GM12878 (cell line): ENCODE measurements around the gene PANK1. TPM values are rescaled to one million over a fixed set of nuclear protein-coding genes. Genes with fewer than 3 reads are reported as not detected.

ENCODE experiments used
- ATAC-seq: fragments of 200-7000 bp; cut with Tn5 transposase; 3 replicates; pipeline ENCODE4 v1.9.1; 2020; ENCODE audit warnings: mild to moderate bottlenecking, moderate library complexity
- BruUV-seq: library from RNA; stranded (reverse); fragments of 400-500 nt; replicated peaks from 2 replicates; lab custom pipeline; 2021; lab: Mats Ljungman, UMichigan
- CTCF ChIA-PET: fragments of 300-600 bp; sonication (Branson Sonifier 250); formaldehyde crosslinking; extraction: SDS; loops from one replicate; lab custom pipeline; 2021; ENCODE audit warnings: inconsistent platforms; lab: Yijun Ruan, JAX
- POLR2A ChIA-PET: fragments of 350-600 bp; formaldehyde crosslinking; extraction: SDS; loops from one replicate; lab custom pipeline; 2021; ENCODE audit warnings: inconsistent platforms; lab: Charles Lee
- RAD21 ChIA-PET: fragments of 300-600 bp; sonication (Branson Sonifier 250); formaldehyde crosslinking; loops from one replicate; lab custom pipeline; 2023; ENCODE audit warnings: antibody characterized with exemption; ENCODE audit not compliant: unreplicated experiment; lab: Charles Lee
- SMC1A ChIA-PET: fragments of 300-600 bp; sonication (Branson Sonifier 250); formaldehyde crosslinking; loops from one replicate; lab custom pipeline; 2023; ENCODE audit not compliant: unreplicated experiment, uncharacterized antibody; lab: Charles Lee
- DNase-seq: peaks from one replicate; pipeline ENCODE4 v3.0.0-alpha.2; 2011; ENCODE audit warnings: low read depth, low spot score
- FAIRE-seq: peaks from 3 replicates; lab custom pipeline; 2011; peaks lifted over from hg19 to GRCh38; lab: Jason Lieb, UNC
- H2AFZ ChIP-seq: 2 replicates; pipeline ENCODE4 v1.6.0; 2011; ENCODE audit warnings: low read depth, low read length, control low read depth; ENCODE audit not compliant: control insufficient read depth
- H3K27ac ChIP-seq: 2 replicates; pipeline ENCODE4 v1.5.1; 2011; ENCODE audit warnings: control low read depth; ENCODE audit not compliant: control insufficient read depth, insufficient read depth
- H3K27me3 ChIP-seq, 2 experiments: replicated peaks in 1 of 2; 2 replicates each; pipeline versions ENCODE4 v1.6.0 to v1.6.1; 2011; ENCODE audit warnings: low read length in 1 of 2; ENCODE audit not compliant: control insufficient read depth in 2 of 2, insufficient read depth in 2 of 2
- H3K36me3 ChIP-seq, 2 experiments: 2 replicates each; pipeline ENCODE4 v1.5.1; 2011; ENCODE audit warnings: low read length in 1 of 2; ENCODE audit not compliant: control insufficient read depth in 2 of 2, insufficient read depth in 2 of 2
- H3K4me1 ChIP-seq: 2 replicates; pipeline ENCODE4 v1.6.1; 2011; ENCODE audit warnings: mild to moderate bottlenecking, low read length, moderate library complexity, mixed read lengths; ENCODE audit not compliant: control insufficient read depth, insufficient read depth
- H3K4me2 ChIP-seq: 2 replicates; pipeline ENCODE4 v1.6.0; 2011; ENCODE audit warnings: control low read depth; ENCODE audit not compliant: control insufficient read depth, insufficient read depth
- H3K4me3 ChIP-seq: fragments of 200-600 bp; sonication (generic); 2 replicates; pipeline ENCODE4 v1.5.1; 2016
- H3K79me2 ChIP-seq: 2 replicates; pipeline ENCODE4 v1.6.0; 2011; ENCODE audit warnings: low read length; ENCODE audit not compliant: control insufficient read depth, insufficient read depth
- H3K9ac ChIP-seq: 2 replicates; pipeline ENCODE4 v1.8.0; 2011; ENCODE audit warnings: low read length, control low read depth, mixed read lengths; ENCODE audit not compliant: control insufficient read depth, insufficient read depth
- H3K9me3 ChIP-seq: replicated peaks from 3 replicates; pipeline ENCODE4 v1.5.1; 2011; ENCODE audit warnings: mild to moderate bottlenecking, low read length; ENCODE audit not compliant: control insufficient read depth, insufficient read depth
- H4K20me1 ChIP-seq: 2 replicates; pipeline ENCODE4 v1.6.0; 2011; ENCODE audit not compliant: control insufficient read depth, insufficient read depth
- HDGF ChIP-seq: fragments of 450-650 bp; IDR thresholded peaks from 2 replicates; pipeline ENCODE4 v1.6.1; 2016; ENCODE audit warnings: antibody characterized with exemption
- NFYB ChIP-seq: IDR thresholded peaks from 2 replicates; pipeline ENCODE4 v1.6.1; 2011; ENCODE audit warnings: low read depth, mild to moderate bottlenecking, low read length, improper control_type of control experiment, moderate library complexity; ENCODE audit not compliant: insufficient read depth
- WGBS: methylation state at CpG from one replicate; pipeline ENCODE4 v1.1.6; 2016; ENCODE audit warnings: low lambda C conversion rate; ENCODE audit not compliant: insufficient replicate concordance, insufficient coverage; ENCODE audit errors: missing lambda C conversion rate; 5-methylcytosine and 5-hydroxymethylcytosine counted together
- in situ Hi-C: fragments of 300-500 bp; cut with MboI; formaldehyde crosslinking; loops from 9 replicates; pipeline ENCODE4 v1.14.3; 2018; ENCODE audit warnings: mixed read lengths
- intact Hi-C: fragments of 100-400 bp; cut with micrococcal nuclease; formaldehyde crosslinking; loops from one replicate; pipeline ENCODE4 v1.14.2; 2022; ENCODE audit not compliant: unreplicated experiment
- polyA plus RNA-seq, 11 experiments: library from polyadenylated mRNA; depleted of rRNA in 4 of 11; unstranded in 6 of 11; stranded (reverse) in 5 of 11; fragments of >200 nt; fragmentation: Nextera tagmentation in 4 of 11; fragmentation: Illumina TruSeq in 1 of 11; extraction: Ambion mirVana in 4 of 11; extraction: Trizol in 1 of 11; gene quantifications; 1 replicate in 1 of 11; 2 replicates in 10 of 11; pipeline versions ENCODE4 v1.2.1 to v1.2.3, GENCODE V29; 2011 to 2016; ENCODE audit warnings: inconsistent platforms in 2 of 11, missing spikeins in 2 of 11, low read depth in 1 of 11
- total RNA-seq, 4 experiments: library from RNA; depleted of rRNA in 3 of 4; stranded (reverse); fragments of >200 nt in 3 of 4; fragmentation: Illumina TruSeq in 1 of 4; extraction: Trizol in 1 of 4; gene quantifications; 2 replicates each; pipeline versions ENCODE4 v1.2.1 to v1.2.3, GENCODE V29; 2013 to 2021
- TF ChIP-seq, protein P1 (sequence below): fragments of 450-650 bp; IDR thresholded peaks from 2 replicates; pipeline ENCODE4 v1.6.1; 2017; ENCODE audit warnings: antibody characterized with exemption, mild to moderate bottlenecking, moderate library complexity

Gene PANK1
- total and polyA plus RNA-seq, 10 of the 15 experiments (the other 5 are each of a cell fraction or from before 2014, with no cell fraction given), result 1.9 to 10.6 (median 5.8) TPM

DNA sequence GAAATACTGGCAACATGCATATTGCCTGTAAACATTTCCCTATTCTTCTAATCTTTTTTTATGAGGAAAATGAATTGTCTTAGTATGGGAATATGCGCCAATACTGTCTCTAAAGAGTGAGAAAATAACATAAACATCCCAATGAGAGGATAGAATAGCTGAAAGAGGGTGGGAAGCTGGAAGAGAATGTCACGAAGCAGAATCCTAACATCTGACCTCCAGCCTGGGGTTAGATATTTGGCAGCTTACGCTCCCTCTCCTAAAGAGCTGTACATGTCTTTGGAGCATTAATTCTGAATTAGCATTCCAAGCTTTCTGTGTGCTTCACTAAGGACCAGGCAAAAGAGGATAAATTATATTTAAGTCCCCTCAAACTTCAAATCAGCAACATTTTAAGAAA, 78.0 kb downstream of the PANK1 start (continued):
- TF ChIP-seq, protein P1, sequence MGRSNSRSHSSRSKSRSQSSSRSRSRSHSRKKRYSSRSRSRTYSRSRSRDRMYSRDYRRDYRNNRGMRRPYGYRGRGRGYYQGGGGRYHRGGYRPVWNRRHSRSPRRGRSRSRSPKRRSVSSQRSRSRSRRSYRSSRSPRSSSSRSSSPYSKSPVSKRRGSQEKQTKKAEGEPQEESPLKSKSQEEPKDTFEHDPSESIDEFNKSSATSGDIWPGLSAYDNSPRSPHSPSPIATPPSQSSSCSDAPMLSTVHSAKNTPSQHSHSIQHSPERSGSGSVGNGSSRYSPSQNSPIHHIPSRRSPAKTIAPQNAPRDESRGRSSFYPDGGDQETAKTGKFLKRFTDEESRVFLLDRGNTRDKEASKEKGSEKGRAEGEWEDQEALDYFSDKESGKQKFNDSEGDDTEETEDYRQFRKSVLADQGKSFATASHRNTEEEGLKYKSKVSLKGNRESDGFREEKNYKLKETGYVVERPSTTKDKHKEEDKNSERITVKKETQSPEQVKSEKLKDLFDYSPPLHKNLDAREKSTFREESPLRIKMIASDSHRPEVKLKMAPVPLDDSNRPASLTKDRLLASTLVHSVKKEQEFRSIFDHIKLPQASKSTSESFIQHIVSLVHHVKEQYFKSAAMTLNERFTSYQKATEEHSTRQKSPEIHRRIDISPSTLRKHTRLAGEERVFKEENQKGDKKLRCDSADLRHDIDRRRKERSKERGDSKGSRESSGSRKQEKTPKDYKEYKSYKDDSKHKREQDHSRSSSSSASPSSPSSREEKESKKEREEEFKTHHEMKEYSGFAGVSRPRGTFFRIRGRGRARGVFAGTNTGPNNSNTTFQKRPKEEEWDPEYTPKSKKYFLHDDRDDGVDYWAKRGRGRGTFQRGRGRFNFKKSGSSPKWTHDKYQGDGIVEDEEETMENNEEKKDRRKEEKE, result no peak

DNA sequence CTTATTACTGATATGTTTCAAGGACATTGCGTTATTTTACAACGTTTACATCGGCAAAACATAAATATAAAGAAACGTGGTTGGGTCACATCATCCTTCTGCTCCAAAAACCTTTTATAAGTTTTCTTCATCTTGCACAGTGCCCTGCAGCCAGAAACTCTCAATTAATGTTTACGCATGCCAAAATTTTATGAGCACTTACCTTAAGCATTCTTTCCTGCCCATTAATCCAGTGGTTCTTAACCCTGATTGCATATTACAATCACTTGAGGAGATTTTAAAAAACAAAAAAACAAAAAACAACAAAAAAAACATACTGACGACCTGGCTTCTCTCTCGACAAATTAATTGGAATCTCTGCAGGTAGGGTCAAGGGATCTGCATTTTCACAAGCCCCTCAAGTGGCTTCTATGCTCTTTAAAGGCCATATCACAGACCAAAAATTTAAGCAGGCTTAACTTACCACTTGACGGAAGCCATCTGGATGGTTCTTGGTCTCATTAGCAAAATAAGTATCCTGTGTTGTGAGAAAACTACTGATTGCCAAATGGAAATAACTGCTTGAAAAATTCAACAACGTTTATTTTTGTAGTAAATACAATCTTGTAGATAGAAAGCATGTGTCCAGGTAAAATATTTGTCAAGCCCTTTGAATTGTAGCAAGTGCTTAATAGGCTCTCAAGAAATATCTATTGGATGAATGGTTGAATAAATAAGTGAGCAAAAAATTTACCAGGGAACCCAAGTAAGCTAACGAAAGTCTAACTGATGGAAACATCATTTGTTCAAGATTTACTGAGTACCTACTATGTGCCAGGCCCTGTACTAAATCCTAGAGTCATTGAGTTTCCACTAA, 78.7 kb downstream of the PANK1 start:
- ChIA-PET SMC1A (interaction anchor here (0.9 to 1.0 kb wide), 2 partner anchors 15 to 349 kb away, joined by 3 to 4 read pairs; no protein-coding TSS in a partner anchor), RAD21 (interaction anchor here (0.7 to 1.7 kb wide), 4 partner anchors 198 to 329 kb away, joined by 3 to 5 read pairs (median 4); partner anchors contain the start of gene LIPA), CTCF (interaction anchor here (0.8 to 2.0 kb wide), 4 partner anchors 15 to 197 kb away, joined by 3 to 5 read pairs (median 4); partner anchors contain the start of gene KIF20B), POLR2A (no interaction called here)
- DNase-seq, result no peak
- Histone ChIP-seq H3K79me2 (no peaks in the 10 kb centered on the region), H3K4me2 (no peak overlapping the region), H2AFZ (no peak overlapping the region), H4K20me1 (no peaks in the 10 kb centered on the region), H3K9me3 (no peaks in the 10 kb centered on the region), H3K27me3 (no peaks in the 10 kb centered on the region), H3K4me1 (no peaks in the 10 kb centered on the region), H3K4me3 (no peak overlapping the region), H3K36me3 (no peaks in the 10 kb centered on the region), H3K9ac (no peak overlapping the region), H3K27ac (no peak overlapping the region)
- 52% methylated on average over 10 of the region's 10 CpGs for WGBS
- TF ChIP-seq HDGF (no peak), NFYB (no peak)
- BruUV-seq, result no TSS peak
- in situ Hi-C loops, result loop anchor here (10.0 kb wide), 1 partner anchor 532 kb away; no protein-coding TSS in a partner anchor
- ATAC-seq, result no peak
- intact Hi-C loops, result loop anchor here (10.0 kb wide), 1 partner anchor 532 kb away; no protein-coding TSS in a partner anchor
- no peak for FAIRE-seq
